MCF 10A (cell line): ENCODE data around the gene SOS2. TPM values are rescaled to one million over a fixed set of nuclear protein-coding genes. Genes with fewer than 3 reads are reported as not detected.

ENCODE experiments used
- BruUV-seq: library from RNA; stranded (reverse); fragments of 400-500 nt; replicated peaks from 2 replicates; lab custom pipeline; 2021; lab: Mats Ljungman, UMichigan
- CTCF ChIA-PET: fragments of 300-600 bp; sonication (Branson Sonifier 250); formaldehyde crosslinking; extraction: SDS; loops from one replicate; lab custom pipeline; 2021; ENCODE audit warnings: antibody characterized with exemption, inconsistent platforms; lab: Yijun Ruan, JAX
- POLR2A ChIA-PET: fragments of 300-600, 350-650 bp; sonication (Branson Sonifier 250); formaldehyde crosslinking; extraction: SDS; loops from one replicate; lab custom pipeline; 2020; ENCODE audit warnings: antibody characterized with exemption, inconsistent platforms; lab: Yijun Ruan, JAX
- DNase-seq: peaks from one replicate; pipeline ENCODE4 v3.0.0-alpha.2; 2018; ENCODE audit not compliant: unreplicated experiment
- H3K27ac Mint-ChIP-seq: one replicate; pipeline ENCODE4 v1.8.0; 2022; ENCODE audit warnings: mild to moderate bottlenecking, low read depth, mixed read lengths; ENCODE audit not compliant: unreplicated experiment
- H3K27me3 Mint-ChIP-seq: one replicate; pipeline ENCODE4 v1.8.0; 2022; ENCODE audit warnings: mixed read lengths; ENCODE audit not compliant: insufficient read depth, unreplicated experiment
- H3K36me3 Mint-ChIP-seq: one replicate; pipeline ENCODE4 v1.8.0; 2022; ENCODE audit warnings: mild to moderate bottlenecking, moderate library complexity, mixed read lengths; ENCODE audit not compliant: insufficient read depth, unreplicated experiment
- H3K4me1 Mint-ChIP-seq: one replicate; pipeline ENCODE4 v1.8.0; 2022; ENCODE audit warnings: mixed read lengths; ENCODE audit not compliant: insufficient read depth, unreplicated experiment
- H3K4me3 Mint-ChIP-seq: one replicate; pipeline ENCODE4 v1.8.0; 2022; ENCODE audit warnings: mild to moderate bottlenecking, moderate library complexity, mixed read lengths; ENCODE audit not compliant: unreplicated experiment
- H3K9me3 Mint-ChIP-seq: one replicate; pipeline ENCODE4 v1.8.0; 2022; ENCODE audit warnings: mixed read lengths; ENCODE audit not compliant: unreplicated experiment
- intact Hi-C: fragments of 100-400 bp; cut with micrococcal nuclease; formaldehyde crosslinking; loops from 2 replicates; pipeline ENCODE4 v1.14.1; 2022
- total RNA-seq: library from RNA; stranded (reverse); gene quantifications from 2 replicates; pipeline ENCODE4 v1.2.3, GENCODE V29; 2022
- TF ChIP-seq, protein P1 (sequence below): fragments of 200-600 bp; IDR thresholded peaks from one replicate; pipeline ENCODE4 v1.8.0; 2022; ENCODE audit warnings: antibody characterized with exemption, mild to moderate bottlenecking; ENCODE audit not compliant: unreplicated experiment

SOS2 gene
- total RNA-seq, 1 experiment from 2014 or later: 19.0 TPM

GRCh38 chr14:50230401-50230700 lies 1.0 kb downstream of the SOS2 start:
- peak overlapping the region; percentile 95 for H3K27ac Mint-ChIP-seq
- H3K9me3 Mint-ChIP-seq: no peaks in the 10 kb centered on the region
- peaks cover 5% of the 10 kb centered on the region for H3K36me3 Mint-ChIP-seq
- peak overlapping the region; percentile 84 for H3K4me3 Mint-ChIP-seq
- TF ChIP-seq, protein P1, sequence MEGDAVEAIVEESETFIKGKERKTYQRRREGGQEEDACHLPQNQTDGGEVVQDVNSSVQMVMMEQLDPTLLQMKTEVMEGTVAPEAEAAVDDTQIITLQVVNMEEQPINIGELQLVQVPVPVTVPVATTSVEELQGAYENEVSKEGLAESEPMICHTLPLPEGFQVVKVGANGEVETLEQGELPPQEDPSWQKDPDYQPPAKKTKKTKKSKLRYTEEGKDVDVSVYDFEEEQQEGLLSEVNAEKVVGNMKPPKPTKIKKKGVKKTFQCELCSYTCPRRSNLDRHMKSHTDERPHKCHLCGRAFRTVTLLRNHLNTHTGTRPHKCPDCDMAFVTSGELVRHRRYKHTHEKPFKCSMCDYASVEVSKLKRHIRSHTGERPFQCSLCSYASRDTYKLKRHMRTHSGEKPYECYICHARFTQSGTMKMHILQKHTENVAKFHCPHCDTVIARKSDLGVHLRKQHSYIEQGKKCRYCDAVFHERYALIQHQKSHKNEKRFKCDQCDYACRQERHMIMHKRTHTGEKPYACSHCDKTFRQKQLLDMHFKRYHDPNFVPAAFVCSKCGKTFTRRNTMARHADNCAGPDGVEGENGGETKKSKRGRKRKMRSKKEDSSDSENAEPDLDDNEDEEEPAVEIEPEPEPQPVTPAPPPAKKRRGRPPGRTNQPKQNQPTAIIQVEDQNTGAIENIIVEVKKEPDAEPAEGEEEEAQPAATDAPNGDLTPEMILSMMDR: no peak
- H3K4me1 Mint-ChIP-seq: peaks cover 15% of the 10 kb centered on the region
- no peaks in the 10 kb centered on the region for H3K27me3 Mint-ChIP-seq
- ChIA-PET POLR2A (interaction anchor here (1.0 to 2.3 kb wide), 6 partner anchors 10 to 367 kb away, joined by 3 to 8 read pairs (median 4); no protein-coding TSS in a partner anchor), CTCF (interaction anchor here (0.7 to 1.3 kb wide), 2 partner anchors 29 to 367 kb away, joined by 3 to 4 read pairs; no protein-coding TSS in a partner anchor)
- TSS peak; percentile 52 for BruUV-seq
- no peak for DNase-seq
- intact Hi-C loops: loop anchor here (2.0 to 5.0 kb wide), 2 partner anchors 114 to 368 kb away; partner anchors contain the start of gene VCPKMT

- DNase-seq: no peak
- Mint-ChIP-seq H3K4me1 (peaks cover 17% of the 10 kb centered on the region), H3K4me3 (peak overlapping the region; percentile 84), H3K27ac (peak overlapping the region; percentile 95), H3K36me3 (peaks cover 5% of the 10 kb centered on the region), H3K9me3 (no peaks in the 10 kb centered on the region), H3K27me3 (no peaks in the 10 kb centered on the region)
- ChIA-PET CTCF (interaction anchor here (0.7 to 1.7 kb wide), 4 partner anchors 29 to 368 kb away, joined by 3 to 9 read pairs (median 4); no protein-coding TSS in a partner anchor), POLR2A (interaction anchor here (0.6 to 2.3 kb wide), 5 partner anchors 62 to 113 kb away, joined by 3 to 8 read pairs (median 5); partner anchors contain the start of gene VCPKMT)
- BruUV-seq: no TSS peak
- intact Hi-C loops: loop anchor here (2.0 to 5.0 kb wide), 2 partner anchors 113 to 367 kb away; partner anchors contain the start of gene VCPKMT
- TF ChIP-seq, protein P1: no peak
Observed at GRCh38 chr14:50229681-50230080, 1.7 kb downstream of the SOS2 start.

DNA sequence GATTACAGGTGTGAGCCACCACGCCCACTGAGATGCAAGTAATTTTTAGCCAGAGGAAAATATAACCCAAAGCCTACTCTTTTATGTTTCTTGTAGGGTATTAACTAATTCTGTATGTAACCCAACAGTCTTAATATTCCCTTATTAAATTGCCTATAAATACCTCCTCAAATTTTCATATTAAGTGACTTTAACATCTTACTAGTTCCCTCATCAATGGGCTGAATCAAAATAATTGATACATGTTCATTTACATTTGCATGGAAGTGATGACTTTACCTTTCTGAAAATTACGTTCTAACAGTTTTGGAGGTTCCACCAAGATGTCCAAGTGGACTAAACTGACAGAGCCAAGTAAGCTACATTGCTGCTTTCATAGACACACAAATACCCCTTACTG lies 3.1 kb downstream of the SOS2 start:
- Mint-ChIP-seq H3K27ac (no peak overlapping the region), H3K9me3 (no peaks in the 10 kb centered on the region), H3K4me1 (peaks cover 17% of the 10 kb centered on the region), H3K27me3 (no peaks in the 10 kb centered on the region), H3K36me3 (peaks cover 5% of the 10 kb centered on the region), H3K4me3 (no peak overlapping the region)
- no peak for DNase-seq
- ChIA-PET POLR2A (interaction anchor here (1.0 to 1.2 kb wide), 3 partner anchors 9 to 35 kb away, joined by 3 read pairs; no protein-coding TSS in a partner anchor), CTCF (interaction anchor here (0.7 to 1.7 kb wide), 2 partner anchors 367 to 750 kb away, joined by 4 to 9 read pairs; no protein-coding TSS in a partner anchor)
- no TSS peak for BruUV-seq
- TF ChIP-seq, protein P1: no peak
- intact Hi-C loops: no loop called here

DNA sequence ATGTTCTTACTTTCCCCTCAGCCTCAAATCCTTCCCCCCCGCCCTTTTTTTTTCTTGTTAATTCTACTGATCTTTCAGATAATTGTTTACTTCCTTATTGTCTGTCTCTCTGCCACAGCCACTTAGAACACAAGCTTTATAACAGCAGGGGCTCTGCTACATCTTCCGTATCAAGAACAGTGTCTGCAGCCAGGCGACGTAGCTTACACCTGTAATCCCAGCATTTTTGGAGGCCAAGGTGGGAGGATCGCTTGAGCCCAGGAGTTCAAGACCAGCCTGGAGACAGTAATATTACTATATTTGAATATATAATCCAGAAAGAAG lies 5.4 kb downstream of the SOS2 start:
- intact Hi-C loops: no loop called here
- BruUV-seq: no TSS peak
- TF ChIP-seq, protein P1: no peak
- Mint-ChIP-seq H3K36me3 (no peaks in the 10 kb centered on the region), H3K9me3 (no peaks in the 10 kb centered on the region), H3K27ac (no peak overlapping the region), H3K27me3 (no peaks in the 10 kb centered on the region), H3K4me3 (peak overlapping the region; percentile 2), H3K4me1 (peaks cover 17% of the 10 kb centered on the region)
- POLR2A ChIA-PET: interaction anchor here (0.7 to 0.8 kb wide), 4 partner anchors 13 to 254 kb away, joined by 3 to 4 read pairs (median 3); no protein-coding TSS in a partner anchor
- DNase-seq: no peak
- CTCF ChIA-PET: interaction anchor here (0.7 kb wide), 1 partner anchor 16 kb away, joined by 3 read pairs; no protein-coding TSS in a partner anchor
